HepG2 (cell line): ENCODE data around the gene PDE4C. TPM values are rescaled to one million over a fixed set of nuclear protein-coding genes. Genes with fewer than 3 reads are reported as not detected.

Experiments
- polyA plus RNA-seq, 8 experiments: library from polyadenylated mRNA; depleted of rRNA in 3 of 8; stranded (reverse) in 7 of 8; unstranded in 1 of 8; fragments of >200 nt; fragmentation: Illumina TruSeq in 4 of 8; extraction: Trizol in 4 of 8; gene quantifications; 2 replicates each; pipeline versions ENCODE4 v1.2.1 to v1.2.3, GENCODE V29; 2011 to 2016; ENCODE audit warnings: low read depth in 4 of 8, missing spikeins in 1 of 8, mixed read lengths in 1 of 8; ENCODE audit not compliant: insufficient read depth in 1 of 8
- total RNA-seq, 5 experiments: library from RNA; depleted of rRNA; stranded (reverse); fragments of >200 nt; fragmentation: Illumina TruSeq; extraction: Trizol; gene quantifications; 2 replicates each; pipeline ENCODE4 v1.2.3, GENCODE V29; 2016; ENCODE audit warnings: low read depth in 1 of 5

Gene PDE4C
- total and polyA plus RNA-seq, 2 of the 13 experiments (the other 11 are each of a cell fraction or from before 2014, with no cell fraction given): 1.4 to 14.0 TPM

Other genes starting within 250 kb of the PDE4C start
- gene ARRDC2, start 218.3 kb downstream of the PDE4C start, total RNA-seq (2016; rRNA removed; fragmentation: Illumina TruSeq; extraction: Trizol): 1.7 and 2.1 TPM in 2 replicates
- 3.4 and 4.3 TPM in 2 replicates for gene ARRDC2, start 218.3 kb downstream of the PDE4C start, polyA plus RNA-seq (2011; rRNA removed)
- 0.04 TPM in 1 of 2 replicates, not detected in the other for gene IL12RB1, start 139.5 kb downstream of the PDE4C start, total RNA-seq (2016; rRNA removed; fragmentation: Illumina TruSeq; extraction: Trizol)
- 0.03 and 0.13 TPM in 2 replicates for gene IL12RB1, start 139.5 kb downstream of the PDE4C start, polyA plus RNA-seq (2011; rRNA removed)
- gene MAST3, start 128.7 kb downstream of the PDE4C start, total RNA-seq (2016; rRNA removed; fragmentation: Illumina TruSeq; extraction: Trizol): 4.1 and 4.5 TPM in 2 replicates
- gene MAST3, start 128.7 kb downstream of the PDE4C start, polyA plus RNA-seq (2011; rRNA removed): 4.6 and 6.0 TPM in 2 replicates
- 15.8 and 25.3 TPM in 2 replicates for gene PIK3R2, start 73.3 kb downstream of the PDE4C start, total RNA-seq (2016; rRNA removed; fragmentation: Illumina TruSeq; extraction: Trizol)
- gene PIK3R2, start 73.3 kb downstream of the PDE4C start, polyA plus RNA-seq (2011; rRNA removed): 18.6 and 27.2 TPM in 2 replicates
- 41.2 and 79.4 TPM in 2 replicates for gene IFI30, start 52.6 kb downstream of the PDE4C start, total RNA-seq (2016; rRNA removed; fragmentation: Illumina TruSeq; extraction: Trizol)
- gene IFI30, start 52.6 kb downstream of the PDE4C start, polyA plus RNA-seq (2011; rRNA removed): 24.7 and 25.0 TPM in 2 replicates
- 13.0 and 16.7 TPM in 2 replicates for gene MPV17L2, start 33.2 kb downstream of the PDE4C start, total RNA-seq (2016; rRNA removed; fragmentation: Illumina TruSeq; extraction: Trizol)
- 12.4 and 13.6 TPM in 2 replicates for gene MPV17L2, start 33.2 kb downstream of the PDE4C start, polyA plus RNA-seq (2011; rRNA removed)
- 0.53 and 0.58 TPM in 2 replicates for gene RAB3A, start 22.4 kb downstream of the PDE4C start, total RNA-seq (2016; rRNA removed; fragmentation: Illumina TruSeq; extraction: Trizol)
- 0.95 and 0.98 TPM in 2 replicates for gene RAB3A, start 22.4 kb downstream of the PDE4C start, polyA plus RNA-seq (2011; rRNA removed)
- 0.04 and 0.07 TPM in 2 replicates for gene IQCN, start 48.0 kb upstream of the PDE4C start, total RNA-seq (2016; rRNA removed; fragmentation: Illumina TruSeq; extraction: Trizol)
- 0.14 and 0.18 TPM in 2 replicates for gene IQCN, start 48.0 kb upstream of the PDE4C start, polyA plus RNA-seq (2011; rRNA removed)
- 31.8 and 41.2 TPM in 2 replicates for gene JUND, start 55.2 kb upstream of the PDE4C start, total RNA-seq (2016; rRNA removed; fragmentation: Illumina TruSeq; extraction: Trizol)
- gene JUND, start 55.2 kb upstream of the PDE4C start, polyA plus RNA-seq (2011; rRNA removed): 59.8 and 124 TPM in 2 replicates
- 166 and 188 TPM in 2 replicates for gene LSM4, start 96.6 kb upstream of the PDE4C start, total RNA-seq (2016; rRNA removed; fragmentation: Illumina TruSeq; extraction: Trizol)
- 65.8 and 66.8 TPM in 2 replicates for gene LSM4, start 96.6 kb upstream of the PDE4C start, polyA plus RNA-seq (2011; rRNA removed)
- gene PGPEP1, start 114.2 kb upstream of the PDE4C start, total RNA-seq (2016; rRNA removed; fragmentation: Illumina TruSeq; extraction: Trizol): 56.6 and 57.7 TPM in 2 replicates
- gene PGPEP1, start 114.2 kb upstream of the PDE4C start, polyA plus RNA-seq (2011; rRNA removed): 53.1 and 64.3 TPM in 2 replicates
- 43.0 and 146 TPM in 2 replicates for gene GDF15, start 159.7 kb upstream of the PDE4C start, total RNA-seq (2016; rRNA removed; fragmentation: Illumina TruSeq; extraction: Trizol)
- 422 and 537 TPM in 2 replicates for gene GDF15, start 159.7 kb upstream of the PDE4C start, polyA plus RNA-seq (2011; rRNA removed)
- 0.13 TPM in 1 of 2 replicates, not detected in the other for gene LRRC25, start 171.2 kb upstream of the PDE4C start, total RNA-seq (2016; rRNA removed; fragmentation: Illumina TruSeq; extraction: Trizol)
- gene LRRC25, start 171.2 kb upstream of the PDE4C start, polyA plus RNA-seq (2011; rRNA removed): 0.53 and 0.85 TPM in 2 replicates
- gene SSBP4, start 193.0 kb upstream of the PDE4C start, total RNA-seq (2016; rRNA removed; fragmentation: Illumina TruSeq; extraction: Trizol): 19.3 and 39.5 TPM in 2 replicates
- 20.8 and 33.4 TPM in 2 replicates for gene SSBP4, start 193.0 kb upstream of the PDE4C start, polyA plus RNA-seq (2011; rRNA removed)
- 29.4 and 48.5 TPM in 2 replicates for gene ISYNA1, start 211.7 kb upstream of the PDE4C start, total RNA-seq (2016; rRNA removed; fragmentation: Illumina TruSeq; extraction: Trizol)
- 29.6 and 36.5 TPM in 2 replicates for gene ISYNA1, start 211.7 kb upstream of the PDE4C start, polyA plus RNA-seq (2011; rRNA removed)